IMR-90 (cell line): ENCODE data around the gene FXYD4.
A peak's percentile ranks its signal among the peaks of the same experiment; 100 is the strongest.

Experiments
- BHLHE40 ChIP-seq: fragments of 150-350 bp; IDR thresholded peaks from 2 replicates; pipeline ENCODE4 v1.6.1; 2016; ENCODE audit warnings: mild to moderate bottlenecking, low read depth, low read length
- CEBPB ChIP-seq: IDR thresholded peaks from 2 replicates; pipeline ENCODE4 v1.6.1; 2012; ENCODE audit warnings: low read depth, low read length, improper control_type of control experiment
- FOS ChIP-seq: fragments of 150-350 bp; IDR thresholded peaks from 2 replicates; pipeline ENCODE4 v1.6.1; 2016; ENCODE audit warnings: low read depth, low read length
- MAFK ChIP-seq: IDR thresholded peaks from 2 replicates; pipeline ENCODE4 v1.6.1; 2012; ENCODE audit warnings: low read depth, low read length, improper control_type of control experiment
- MAZ ChIP-seq: IDR thresholded peaks from 2 replicates; pipeline ENCODE4 v1.6.1; 2012; ENCODE audit warnings: low read depth, mild to moderate bottlenecking, low read length, improper control_type of control experiment, moderate library complexity, borderline replicate concordance
- NFE2L2 ChIP-seq: fragments of 150-350 bp; IDR thresholded peaks from 2 replicates; pipeline ENCODE4 v1.6.1; 2016; ENCODE audit warnings: low read depth, mild to moderate bottlenecking, low read length
- POLR2A ChIP-seq: IDR thresholded peaks from 2 replicates; pipeline ENCODE4 v1.6.1; 2012; ENCODE audit warnings: mild to moderate bottlenecking, low read depth, low read length
- RAD21 ChIP-seq: IDR thresholded peaks from 2 replicates; pipeline ENCODE4 v1.6.1; 2012; ENCODE audit warnings: low read length, improper control_type of control experiment
- RCOR1 ChIP-seq: IDR thresholded peaks from 2 replicates; pipeline ENCODE4 v1.6.1; 2012; ENCODE audit warnings: mild to moderate bottlenecking, low read length, improper control_type of control experiment; ENCODE audit not compliant: insufficient replicate concordance
- RFX5 ChIP-seq: IDR thresholded peaks from 2 replicates; pipeline ENCODE4 v1.8.0; 2012; ENCODE audit warnings: low read depth, mild to moderate bottlenecking, low read length, moderate library complexity
- SMC3 ChIP-seq: fragments of 150-350 bp; IDR thresholded peaks from 2 replicates; pipeline ENCODE4 v1.6.1; 2016; ENCODE audit warnings: low read depth, mild to moderate bottlenecking, antibody characterized with exemption, low read length, moderate library complexity
- TF ChIP-seq, protein P1 (sequence below): conservative IDR thresholded peaks from 2 replicates; pipeline ENCODE4 v1.5.1; 2012; ENCODE audit warnings: mild to moderate bottlenecking, low read depth, low read length, improper control_type of control experiment
- TF ChIP-seq, protein P2 (sequence below): fragments of 150-350 bp; IDR thresholded peaks from 2 replicates; pipeline ENCODE4 v1.6.1; 2017; ENCODE audit warnings: mild to moderate bottlenecking, antibody characterized with exemption, low read length, low read depth
- TF ChIP-seq, protein P3 (sequence below): fragments of 150-350 bp; IDR thresholded peaks from 2 replicates; pipeline ENCODE4 v1.6.1; 2016; ENCODE audit warnings: low read depth, mild to moderate bottlenecking, low read length, moderate library complexity, borderline replicate concordance

DNA sequence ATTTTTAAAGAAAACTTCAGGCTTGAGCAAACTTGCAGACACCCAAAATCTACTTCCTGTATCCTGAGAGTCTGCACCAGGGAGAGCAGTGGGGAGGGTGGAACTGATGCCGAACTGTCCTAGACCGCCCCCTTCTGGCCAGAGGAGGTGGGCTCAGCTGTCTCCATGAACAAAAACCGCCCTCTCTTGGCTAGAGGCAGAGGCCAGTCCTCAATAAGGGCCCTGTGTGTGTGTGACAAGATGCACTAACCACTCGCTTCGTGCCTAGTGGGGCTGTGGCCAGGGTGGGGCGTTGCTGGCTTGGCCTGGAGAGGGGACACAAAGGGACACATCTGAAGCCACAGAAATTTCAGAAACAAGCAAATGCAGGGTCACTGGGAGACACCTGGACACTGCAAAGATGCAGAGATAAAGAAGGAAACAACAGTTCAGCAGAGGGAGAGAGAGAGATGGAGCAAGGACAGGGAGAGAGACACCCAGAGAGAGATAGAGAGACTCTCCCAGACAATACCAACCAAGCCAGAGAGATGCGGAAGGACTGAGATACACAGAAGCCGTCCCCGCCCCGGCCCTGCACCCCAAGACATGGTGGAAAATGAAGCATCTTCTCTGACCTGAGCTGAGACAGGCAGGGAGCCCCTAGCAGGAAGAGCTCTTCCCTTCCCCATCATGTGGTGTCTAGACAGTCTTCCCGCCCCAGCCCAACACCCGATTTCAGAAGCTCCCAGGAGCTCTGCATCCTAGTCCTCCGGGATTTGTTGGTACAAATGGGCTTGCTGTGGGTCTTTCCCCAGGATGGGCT is 22.7 kb upstream of the FXYD4 start:
- TF ChIP-seq, protein P1, sequence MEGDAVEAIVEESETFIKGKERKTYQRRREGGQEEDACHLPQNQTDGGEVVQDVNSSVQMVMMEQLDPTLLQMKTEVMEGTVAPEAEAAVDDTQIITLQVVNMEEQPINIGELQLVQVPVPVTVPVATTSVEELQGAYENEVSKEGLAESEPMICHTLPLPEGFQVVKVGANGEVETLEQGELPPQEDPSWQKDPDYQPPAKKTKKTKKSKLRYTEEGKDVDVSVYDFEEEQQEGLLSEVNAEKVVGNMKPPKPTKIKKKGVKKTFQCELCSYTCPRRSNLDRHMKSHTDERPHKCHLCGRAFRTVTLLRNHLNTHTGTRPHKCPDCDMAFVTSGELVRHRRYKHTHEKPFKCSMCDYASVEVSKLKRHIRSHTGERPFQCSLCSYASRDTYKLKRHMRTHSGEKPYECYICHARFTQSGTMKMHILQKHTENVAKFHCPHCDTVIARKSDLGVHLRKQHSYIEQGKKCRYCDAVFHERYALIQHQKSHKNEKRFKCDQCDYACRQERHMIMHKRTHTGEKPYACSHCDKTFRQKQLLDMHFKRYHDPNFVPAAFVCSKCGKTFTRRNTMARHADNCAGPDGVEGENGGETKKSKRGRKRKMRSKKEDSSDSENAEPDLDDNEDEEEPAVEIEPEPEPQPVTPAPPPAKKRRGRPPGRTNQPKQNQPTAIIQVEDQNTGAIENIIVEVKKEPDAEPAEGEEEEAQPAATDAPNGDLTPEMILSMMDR: peak; percentile 92
- TF ChIP-seq MAZ (peak; percentile 45; the same call in 1 of the 2 replicates), RCOR1 (no peak), POLR2A (no peak), RAD21 (peak; percentile 86), BHLHE40 (no peak), MAFK (no peak), FOS (no peak), CEBPB (no peak), SMC3 (peak; percentile 79), RFX5 (no peak), NFE2L2 (no peak)
- TF ChIP-seq, protein P2, sequence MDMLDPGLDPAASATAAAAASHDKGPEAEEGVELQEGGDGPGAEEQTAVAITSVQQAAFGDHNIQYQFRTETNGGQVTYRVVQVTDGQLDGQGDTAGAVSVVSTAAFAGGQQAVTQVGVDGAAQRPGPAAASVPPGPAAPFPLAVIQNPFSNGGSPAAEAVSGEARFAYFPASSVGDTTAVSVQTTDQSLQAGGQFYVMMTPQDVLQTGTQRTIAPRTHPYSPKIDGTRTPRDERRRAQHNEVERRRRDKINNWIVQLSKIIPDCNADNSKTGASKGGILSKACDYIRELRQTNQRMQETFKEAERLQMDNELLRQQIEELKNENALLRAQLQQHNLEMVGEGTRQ: no peak
- TF ChIP-seq, protein P3, sequence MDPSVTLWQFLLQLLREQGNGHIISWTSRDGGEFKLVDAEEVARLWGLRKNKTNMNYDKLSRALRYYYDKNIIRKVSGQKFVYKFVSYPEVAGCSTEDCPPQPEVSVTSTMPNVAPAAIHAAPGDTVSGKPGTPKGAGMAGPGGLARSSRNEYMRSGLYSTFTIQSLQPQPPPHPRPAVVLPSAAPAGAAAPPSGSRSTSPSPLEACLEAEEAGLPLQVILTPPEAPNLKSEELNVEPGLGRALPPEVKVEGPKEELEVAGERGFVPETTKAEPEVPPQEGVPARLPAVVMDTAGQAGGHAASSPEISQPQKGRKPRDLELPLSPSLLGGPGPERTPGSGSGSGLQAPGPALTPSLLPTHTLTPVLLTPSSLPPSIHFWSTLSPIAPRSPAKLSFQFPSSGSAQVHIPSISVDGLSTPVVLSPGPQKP: no peak
